Erythroblast (primary cell): ENCODE measurements around the gene SZT2.

ENCODE experiments used
- GATA1 ChIP-seq: IDR thresholded peaks from 2 replicates; pipeline ENCODE4 v1.6.1; 2011; ENCODE audit warnings: low read depth, mild to moderate bottlenecking, control low read depth, low read length, moderate library complexity
- POLR2A ChIP-seq: IDR thresholded peaks from 2 replicates; pipeline ENCODE4 v1.6.1; 2011; ENCODE audit warnings: mild to moderate bottlenecking, low read length

DNA sequence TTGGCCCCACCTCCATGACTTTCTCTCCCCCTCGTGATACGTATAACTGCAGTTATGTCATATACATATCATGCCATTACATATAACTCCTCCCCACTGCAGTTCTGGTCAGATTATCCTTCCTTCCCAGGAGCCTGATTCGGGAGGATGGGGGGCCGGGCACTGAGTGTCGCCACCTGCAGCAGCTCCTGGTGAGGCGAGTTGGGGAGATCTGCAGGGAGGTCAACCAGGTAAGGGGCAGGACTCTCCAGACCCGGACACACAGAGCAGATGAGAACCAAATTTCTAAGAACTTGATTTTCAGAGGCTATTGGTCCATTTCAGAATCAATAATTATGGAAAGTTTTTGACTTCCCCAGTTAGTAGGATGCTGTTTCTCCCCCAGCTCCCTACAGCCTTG, 44.6 kb downstream of the SZT2 start:
- TF ChIP-seq POLR2A (no peak), GATA1 (no peak)
